A673 (cell line): Measurements from ENCODE around the gene EFCAB8.

Source experiments
- EZH2 ChIP-seq: fragments of 200-600 bp; sonication (generic); IDR thresholded peaks from 2 replicates; pipeline ENCODE4 v1.6.1; 2017; ENCODE audit warnings: borderline replicate concordance, low read depth, mild to moderate bottlenecking, mixed read lengths, antibody characterized with exemption, low read length; ENCODE audit not compliant: poor library complexity, severe bottlenecking
- TF ChIP-seq, protein P1 (sequence below): fragments of 300-800, 200-600 bp; sonication (generic); conservative IDR thresholded peaks from 2 replicates; pipeline ENCODE4 v1.5.1; 2017; ENCODE audit warnings: low read depth, mild to moderate bottlenecking, antibody characterized with exemption, low read length, moderate library complexity, mixed read lengths

DNA sequence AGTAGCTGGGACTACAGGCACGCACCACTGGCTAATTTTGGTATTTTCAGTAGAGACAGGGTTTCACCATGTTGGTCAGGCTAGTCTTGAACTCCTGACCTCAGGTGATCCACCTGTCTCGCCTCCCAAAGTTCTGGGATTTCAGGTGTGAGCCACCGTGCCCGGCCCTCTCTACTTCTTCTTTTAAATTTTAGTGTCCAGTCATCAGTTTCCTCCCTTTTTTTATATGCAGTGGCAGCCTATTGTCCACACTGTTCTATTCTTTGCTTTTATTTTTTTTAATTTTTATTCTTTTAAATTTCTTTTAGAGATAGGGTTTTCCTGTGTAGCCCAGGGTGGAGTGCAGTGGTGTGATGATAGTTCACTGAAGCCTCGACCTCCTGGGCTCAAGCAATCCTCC, 12.3 kb downstream of the EFCAB8 start:
- TF ChIP-seq, protein P1, sequence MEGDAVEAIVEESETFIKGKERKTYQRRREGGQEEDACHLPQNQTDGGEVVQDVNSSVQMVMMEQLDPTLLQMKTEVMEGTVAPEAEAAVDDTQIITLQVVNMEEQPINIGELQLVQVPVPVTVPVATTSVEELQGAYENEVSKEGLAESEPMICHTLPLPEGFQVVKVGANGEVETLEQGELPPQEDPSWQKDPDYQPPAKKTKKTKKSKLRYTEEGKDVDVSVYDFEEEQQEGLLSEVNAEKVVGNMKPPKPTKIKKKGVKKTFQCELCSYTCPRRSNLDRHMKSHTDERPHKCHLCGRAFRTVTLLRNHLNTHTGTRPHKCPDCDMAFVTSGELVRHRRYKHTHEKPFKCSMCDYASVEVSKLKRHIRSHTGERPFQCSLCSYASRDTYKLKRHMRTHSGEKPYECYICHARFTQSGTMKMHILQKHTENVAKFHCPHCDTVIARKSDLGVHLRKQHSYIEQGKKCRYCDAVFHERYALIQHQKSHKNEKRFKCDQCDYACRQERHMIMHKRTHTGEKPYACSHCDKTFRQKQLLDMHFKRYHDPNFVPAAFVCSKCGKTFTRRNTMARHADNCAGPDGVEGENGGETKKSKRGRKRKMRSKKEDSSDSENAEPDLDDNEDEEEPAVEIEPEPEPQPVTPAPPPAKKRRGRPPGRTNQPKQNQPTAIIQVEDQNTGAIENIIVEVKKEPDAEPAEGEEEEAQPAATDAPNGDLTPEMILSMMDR, result no peak
- TF ChIP-seq EZH2, result no peak
